Sigmoid colon (tissue), 7 donors: ENCODE measurements around the gene RNF26. TPM values are rescaled to one million over a fixed set of nuclear protein-coding genes. Genes with fewer than 3 reads are reported as not detected.
A peak's percentile ranks its signal among the peaks of the same experiment; 100 is the strongest.

Source experiments
- DNase-seq: peaks from one replicate; pipeline ENCODE4 v3.0.0-alpha.2; 2019
- H3K27ac ChIP-seq, 4 donors: fragments of 200-600 bp; sonication (generic); one replicate each; pipeline ENCODE4 v1.5.1; 2016 to 2019; ENCODE audit warnings: mild to moderate bottlenecking in 1 of 4
- H3K27me3 ChIP-seq, 3 donors: fragments of 200-600 bp; sonication (generic); one replicate each; pipeline ENCODE4 v1.5.1; 2019; ENCODE audit warnings: mild to moderate bottlenecking in 1 of 3
- H3K36me3 ChIP-seq, 4 donors: fragments of 200-600 bp; sonication (generic); one replicate each; pipeline ENCODE4 v1.5.1; 2016 to 2019
- H3K4me1 ChIP-seq, 4 donors: fragments of 200-600 bp; sonication (generic); one replicate each; pipeline ENCODE4 v1.5.1; 2017 to 2019
- H3K4me3 ChIP-seq, 4 donors: fragments of 200-600 bp; sonication (generic); one replicate each; pipeline ENCODE4 v1.5.1; 2017 to 2019; ENCODE audit warnings: mild to moderate bottlenecking in 2 of 4, moderate library complexity in 1 of 4
- H3K9me3 ChIP-seq, 4 donors: fragments of 200-600 bp in 3 of 4; sonication (generic) in 3 of 4; one replicate each; pipeline versions ENCODE4 v1.5.1 to v1.6.1; 2013 to 2019
- CTCF ChIP-seq, 4 experiments: fragments of 450-650 bp in 3 of 4; fragments of 200-600 bp in 1 of 4; IDR thresholded peaks; one replicate each; pipeline ENCODE4 v1.5.1; 2016 to 2019; ENCODE audit warnings: antibody characterized with exemption in 4 of 4, mild to moderate bottlenecking in 3 of 4, moderate library complexity in 2 of 4
- EP300 ChIP-seq, 4 donors: sonication (generic); formaldehyde crosslinking; IDR thresholded peaks; one replicate each; pipeline ENCODE4 v1.6.1; 2017; ENCODE audit warnings: antibody characterized with exemption in 4 of 4
- POLR2A ChIP-seq, 2 donors: fragments of 450-650 bp; IDR thresholded peaks; one replicate each; pipeline ENCODE4 v1.6.1; 2016; ENCODE audit warnings: antibody characterized with exemption in 2 of 2, mild to moderate bottlenecking in 2 of 2, moderate library complexity in 2 of 2
- POLR2AphosphoS5 ChIP-seq, 4 donors: sonication (generic); formaldehyde crosslinking; IDR thresholded peaks; one replicate each; pipeline ENCODE4 v1.6.1; 2017; ENCODE audit warnings: antibody characterized with exemption in 4 of 4
- WGBS, 2 donors: extraction: QIAGEN DNeasy Blood & Tissue Kit; methylation state at CpG; one replicate each; pipeline ENCODE4 v1.1.7; 2013; 5-methylcytosine and 5-hydroxymethylcytosine counted together
- intact Hi-C: fragments of 100-400 bp; cut with DNase I; formaldehyde crosslinking; loops from one replicate; pipeline ENCODE4 v1.15.1; 2023
- polyA plus RNA-seq, 3 donors: library from polyadenylated mRNA; stranded (reverse); fragments of 200-250 nt; gene quantifications; one replicate each; pipeline ENCODE4 v1.2.3, GENCODE V29; 2013
- total RNA-seq, 4 donors: library from RNA; depleted of rRNA; stranded (reverse); fragments of >200 nt; gene quantifications; one replicate each; pipeline ENCODE4 v1.1.0, GENCODE V29; 2016
- donor health status: healthy with polysubstance abuse.
- donor health status: Bipolar disorder and iron deficiency.
- donor health status: healthy.

RNF26 gene
- total and polyA plus RNA-seq, 7 donors = 6.2 to 26.1 (median 10.7) TPM

- H3K36me3 ChIP-seq = no peaks in the 10 kb centered on the region
- H3K27ac ChIP-seq = peak overlapping the region; percentile 68 to 91 (median 76)
- intact Hi-C loops = loop anchor here (10.0 kb wide), 1 partner anchor 362 kb away; the partner anchor contains the start of gene NECTIN1
- H3K9me3 ChIP-seq = no peaks in the 10 kb centered on the region
- H3K27me3 ChIP-seq = no peaks in the 10 kb centered on the region
- no peak for DNase-seq
- peaks cover 0 to 71% (median 59%) of the 10 kb centered on the region in 4 donors for H3K4me1 ChIP-seq
- H3K4me3 ChIP-seq = peak overlapping the region; percentile 24 to 60 (median 51)
- WGBS, 2 donors = 40 to 50% methylated on average over 44 of the region's 44 CpGs
- TF ChIP-seq POLR2AphosphoS5 (IDR thresholded peaks at IDR 0.05) (no peak), EP300 (IDR thresholded peaks at IDR 0.05) (no peak), POLR2A (IDR thresholded peaks at IDR 0.05) (no peak), CTCF (IDR thresholded peaks at IDR 0.05) (no peak)
These were observed 28.9 kb downstream of the RNF26 start for GRCh38 chr11:119363081-119363850.

GRCh38 chr11:119363851-119364590 is 29.7 kb downstream of the RNF26 start:
- Histone ChIP-seq H3K9me3 (no peaks in the 10 kb centered on the region), H3K4me3 (peak overlapping the region; percentile 24 to 60 (median 51)), H3K4me1 (peaks cover 0 to 79% (median 66%) of the 10 kb centered on the region in 4 donors), H3K27me3 (no peaks in the 10 kb centered on the region), H3K36me3 (no peaks in the 10 kb centered on the region), H3K27ac (peak overlapping the region; percentile 68 to 91 (median 76))
- intact Hi-C loops = loop anchor here (10.0 kb wide), 1 partner anchor 361 kb away; the partner anchor contains the start of gene NECTIN1
- 3 to 5% methylated on average over 88 of the region's 88 CpGs for WGBS, 2 donors
- peak; percentile 13 to 48 (median 28) for TF ChIP-seq POLR2AphosphoS5 (IDR thresholded peaks at IDR 0.05)
- TF ChIP-seq EP300 (IDR thresholded peaks at IDR 0.05) = no peak
- DNase-seq = peak; percentile 81

GRCh38 chr11:119365071-119365591 is 30.8 kb downstream of the RNF26 start:
- H3K4me1 ChIP-seq = peaks cover 0 to 86% (median 72%) of the 10 kb centered on the region in 4 donors
- no peak for DNase-seq
- H3K9me3 ChIP-seq = no peaks in the 10 kb centered on the region
- H3K27ac ChIP-seq = peak overlapping the region; percentile 68 to 91 (median 76)
- intact Hi-C loops = loop anchor here (10.0 kb wide), 1 partner anchor 360 kb away; the partner anchor contains the start of gene NECTIN1
- 71 to 77% methylated on average over 6 of the region's 6 CpGs for WGBS, 2 donors
- no peak overlapping the region for H3K4me3 ChIP-seq
- TF ChIP-seq EP300 (IDR thresholded peaks at IDR 0.05) (no peak), CTCF (IDR thresholded peaks at IDR 0.05) (no peak), POLR2AphosphoS5 (IDR thresholded peaks at IDR 0.05) (peak in 1 of 4 donors; percentile 74), POLR2A (IDR thresholded peaks at IDR 0.05) (no peak)
- H3K36me3 ChIP-seq = no peaks in the 10 kb centered on the region
- H3K27me3 ChIP-seq = no peaks in the 10 kb centered on the region

GRCh38 chr11:119366690-119367620 is 32.6 kb downstream of the RNF26 start:
- Histone ChIP-seq H3K27ac (peak overlapping the region; percentile 46 to 91 (median 70)), H3K27me3 (no peaks in the 10 kb centered on the region), H3K9me3 (no peaks in the 10 kb centered on the region), H3K4me1 (peaks cover 0 to 83% (median 70%) of the 10 kb centered on the region in 4 donors), H3K36me3 (no peaks in the 10 kb centered on the region), H3K4me3 (no peak overlapping the region)
- TF ChIP-seq EP300 (IDR thresholded peaks at IDR 0.05) (no peak), POLR2AphosphoS5 (IDR thresholded peaks at IDR 0.05) (no peak), POLR2A (IDR thresholded peaks at IDR 0.05) (no peak), CTCF (IDR thresholded peaks at IDR 0.05) (no peak)
- WGBS, 2 donors = 86 to 87% methylated on average over 11 of the region's 11 CpGs
- intact Hi-C loops = loop anchor here (10.0 kb wide), 1 partner anchor 358 kb away; the partner anchor contains the start of gene NECTIN1
- DNase-seq = no peak
